ENCODE measurements around the gene ALDOB.
A peak's percentile ranks its signal among the peaks of the same experiment; 100 is the strongest.

ALDOB gene

GRCh38 chr9:101478444-101478843 is 42.9 kb upstream of the ALDOB start:
- Histone ChIP-seq H3K4me1 (no peaks in the 10 kb centered on the region), H3K36me3 (peaks cover 40% of the 10 kb centered on the region), H3K27me3 (no peaks in the 10 kb centered on the region), H3K9me3 (no peaks in the 10 kb centered on the region), H3K4me3 (ENCODE audit: low read depth, low read length) (no peak overlapping the region)
- TF ChIP-seq, protein P1, sequence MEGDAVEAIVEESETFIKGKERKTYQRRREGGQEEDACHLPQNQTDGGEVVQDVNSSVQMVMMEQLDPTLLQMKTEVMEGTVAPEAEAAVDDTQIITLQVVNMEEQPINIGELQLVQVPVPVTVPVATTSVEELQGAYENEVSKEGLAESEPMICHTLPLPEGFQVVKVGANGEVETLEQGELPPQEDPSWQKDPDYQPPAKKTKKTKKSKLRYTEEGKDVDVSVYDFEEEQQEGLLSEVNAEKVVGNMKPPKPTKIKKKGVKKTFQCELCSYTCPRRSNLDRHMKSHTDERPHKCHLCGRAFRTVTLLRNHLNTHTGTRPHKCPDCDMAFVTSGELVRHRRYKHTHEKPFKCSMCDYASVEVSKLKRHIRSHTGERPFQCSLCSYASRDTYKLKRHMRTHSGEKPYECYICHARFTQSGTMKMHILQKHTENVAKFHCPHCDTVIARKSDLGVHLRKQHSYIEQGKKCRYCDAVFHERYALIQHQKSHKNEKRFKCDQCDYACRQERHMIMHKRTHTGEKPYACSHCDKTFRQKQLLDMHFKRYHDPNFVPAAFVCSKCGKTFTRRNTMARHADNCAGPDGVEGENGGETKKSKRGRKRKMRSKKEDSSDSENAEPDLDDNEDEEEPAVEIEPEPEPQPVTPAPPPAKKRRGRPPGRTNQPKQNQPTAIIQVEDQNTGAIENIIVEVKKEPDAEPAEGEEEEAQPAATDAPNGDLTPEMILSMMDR (IDR thresholded peaks at IDR 0.05; ENCODE audit: low read depth, low read length) = peak; percentile 20; the same call in 1 of the 2 replicates
- DNase-seq = no peak

DNA sequence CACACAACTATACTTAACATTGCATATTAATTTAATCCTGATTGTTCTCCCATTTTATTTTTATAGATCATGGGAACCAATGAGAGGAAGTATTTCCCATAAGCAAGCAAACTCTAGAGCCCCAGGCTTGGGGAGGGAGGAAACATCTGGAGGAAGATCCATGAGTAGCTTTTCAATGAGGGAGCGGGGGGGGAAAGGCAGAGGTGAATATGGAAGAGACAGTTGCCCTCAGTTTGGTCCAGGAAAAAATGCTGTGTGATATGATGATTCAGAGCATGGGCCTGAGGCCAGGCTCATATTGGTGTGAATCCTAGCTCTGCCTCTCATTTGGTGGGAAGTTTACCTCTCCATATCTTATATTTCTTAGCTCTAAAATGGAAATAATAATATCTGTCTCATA is 42.2 kb upstream of the ALDOB start:
- no peaks in the 10 kb centered on the region for H3K4me1 ChIP-seq
- H3K27me3 ChIP-seq = no peaks in the 10 kb centered on the region
- H3K4me3 ChIP-seq (ENCODE audit: low read depth, low read length) = no peak overlapping the region
- TF ChIP-seq, protein P1 (IDR thresholded peaks at IDR 0.05; ENCODE audit: low read depth, low read length) = no peak
- no peak for DNase-seq
- H3K36me3 ChIP-seq = peaks cover 47% of the 10 kb centered on the region
- no peaks in the 10 kb centered on the region for H3K9me3 ChIP-seq

- DNase-seq = no peak
- peaks cover 51% of the 10 kb centered on the region for H3K36me3 ChIP-seq
- no peaks in the 10 kb centered on the region for H3K4me1 ChIP-seq
- no peaks in the 10 kb centered on the region for H3K9me3 ChIP-seq
- no peaks in the 10 kb centered on the region for H3K27me3 ChIP-seq
- TF ChIP-seq, protein P1 (IDR thresholded peaks at IDR 0.05; ENCODE audit: low read depth, low read length) = no peak
- H3K4me3 ChIP-seq (ENCODE audit: low read depth, low read length) = no peak overlapping the region
Observed at GRCh38 chr9:101477214-101477613, 41.6 kb upstream of the ALDOB start.

DNA sequence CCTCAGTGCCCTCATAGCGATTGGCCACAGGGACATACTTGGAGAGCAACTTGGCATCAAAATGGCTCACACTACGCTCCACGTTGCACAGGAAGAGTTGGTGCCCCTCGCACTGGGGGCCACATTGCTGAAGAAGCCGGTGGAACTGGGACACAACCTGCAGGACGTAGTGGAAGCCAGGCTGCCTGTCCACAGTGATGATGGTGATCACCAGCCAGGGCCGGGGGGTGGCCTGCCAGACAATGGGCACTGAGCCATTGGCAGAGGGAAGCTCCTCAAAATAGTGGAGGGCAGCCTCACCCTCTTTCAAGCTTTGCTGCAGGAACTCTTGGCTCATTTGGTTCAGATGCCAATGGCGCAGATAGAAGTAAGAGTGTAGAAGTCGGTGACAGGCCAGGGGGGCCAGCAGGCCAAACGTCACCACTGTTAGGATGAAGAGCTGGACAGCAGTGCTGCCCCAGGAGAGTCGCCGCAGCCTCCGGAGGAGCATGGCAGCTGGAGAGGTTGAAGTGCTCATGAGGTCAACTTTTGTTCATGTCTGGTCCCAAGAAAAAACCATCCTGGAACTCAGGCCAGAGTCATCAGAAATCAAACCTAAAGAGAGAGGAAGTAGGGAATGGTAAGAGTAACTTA is 41.1 kb upstream of the ALDOB start:
- DNase-seq = no peak
- H3K4me3 ChIP-seq (ENCODE audit: low read depth, low read length) = no peak overlapping the region
- TF ChIP-seq, protein P1 (IDR thresholded peaks at IDR 0.05; ENCODE audit: low read depth, low read length) = no peak
- no peaks in the 10 kb centered on the region for H3K4me1 ChIP-seq
- H3K9me3 ChIP-seq = no peaks in the 10 kb centered on the region
- no peaks in the 10 kb centered on the region for H3K27me3 ChIP-seq
- peaks cover 51% of the 10 kb centered on the region for H3K36me3 ChIP-seq

DNA sequence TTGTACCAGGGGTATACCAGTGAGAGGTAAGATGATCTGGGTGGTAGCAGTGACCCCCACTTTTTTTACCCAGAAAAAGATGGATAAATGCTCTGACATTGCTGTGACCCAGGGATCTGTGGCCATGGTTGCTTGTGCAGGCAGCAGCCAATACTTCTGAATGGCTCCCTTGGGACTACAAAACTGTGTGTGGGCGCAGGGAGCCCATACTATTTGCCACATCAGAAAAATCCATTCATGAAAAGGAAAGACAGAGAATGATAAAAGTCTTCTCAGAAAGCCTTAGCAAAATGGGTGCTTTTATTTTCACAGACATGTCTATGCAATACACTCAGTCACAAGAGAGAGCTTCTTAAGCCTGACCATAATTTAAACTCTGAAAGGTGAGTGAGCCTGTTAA is 37.3 kb upstream of the ALDOB start:
- no peaks in the 10 kb centered on the region for H3K27me3 ChIP-seq
- DNase-seq = no peak
- TF ChIP-seq, protein P1 (IDR thresholded peaks at IDR 0.05; ENCODE audit: low read depth, low read length) = no peak

DNA sequence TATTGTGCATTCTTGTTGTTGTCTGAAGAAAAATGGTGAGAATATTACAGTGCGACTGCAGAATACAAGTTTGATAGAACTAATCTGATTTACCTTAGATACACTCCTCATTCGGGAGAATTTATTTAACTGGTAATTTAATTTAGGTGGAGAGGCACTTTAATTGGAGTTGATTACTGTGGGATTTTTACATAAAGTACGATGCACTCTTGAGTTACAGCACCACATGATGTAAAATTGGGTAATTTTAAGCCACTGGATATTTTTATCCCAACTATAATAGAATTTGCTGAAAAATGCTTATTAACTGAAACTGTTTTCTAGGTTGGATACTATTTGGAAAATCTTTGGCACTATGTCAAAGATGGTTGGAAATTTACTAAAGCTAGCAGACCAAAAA is 35.4 kb upstream of the ALDOB start:
- H3K9me3 ChIP-seq = no peaks in the 10 kb centered on the region
- H3K36me3 ChIP-seq = peaks cover 35% of the 10 kb centered on the region
- no peak overlapping the region for H3K4me3 ChIP-seq (ENCODE audit: low read depth, low read length)
- DNase-seq = no peak
- TF ChIP-seq, protein P1 (IDR thresholded peaks at IDR 0.05; ENCODE audit: low read depth, low read length) = no peak
- peaks cover 25% of the 10 kb centered on the region for H3K4me1 ChIP-seq
- H3K27me3 ChIP-seq = no peaks in the 10 kb centered on the region

More for the DNA sequence above, 37.3 kb upstream of the ALDOB start:
- H3K36me3 ChIP-seq = peaks cover 47% of the 10 kb centered on the region
- H3K4me3 ChIP-seq (ENCODE audit: low read depth, low read length) = no peak overlapping the region
- H3K4me1 ChIP-seq = peaks cover 11% of the 10 kb centered on the region
- H3K9me3 ChIP-seq = no peaks in the 10 kb centered on the region
